Embryonic facial prominence (tissue), 1 donor: ENCODE results near the gene DEPDC1B.
"Not testable (repeated sequence)": the region's sequence is repeated elsewhere in the genome, so short reads cannot be mapped to it uniquely, and the experiment has no call there.

Experiments used
- DNase-seq: peaks from one replicate; pipeline ENCODE4 v3.0.0-alpha.2; 2016; ENCODE audit errors: extremely low spot score

Gene DEPDC1B

GRCh38 chr5:60640901-60641300 lies 59.1 kb downstream of the DEPDC1B start:
- no peak for DNase-seq

- DNase-seq = no peak
These were observed 60.4 kb downstream of the DEPDC1B start for GRCh38 chr5:60639544-60639943.

GRCh38 chr5:60638300-60638699 lies 61.7 kb downstream of the DEPDC1B start:
- no peak for DNase-seq

GRCh38 chr5:60636644-60637043 lies 63.3 kb downstream of the DEPDC1B start:
- DNase-seq = no peak

DNA sequence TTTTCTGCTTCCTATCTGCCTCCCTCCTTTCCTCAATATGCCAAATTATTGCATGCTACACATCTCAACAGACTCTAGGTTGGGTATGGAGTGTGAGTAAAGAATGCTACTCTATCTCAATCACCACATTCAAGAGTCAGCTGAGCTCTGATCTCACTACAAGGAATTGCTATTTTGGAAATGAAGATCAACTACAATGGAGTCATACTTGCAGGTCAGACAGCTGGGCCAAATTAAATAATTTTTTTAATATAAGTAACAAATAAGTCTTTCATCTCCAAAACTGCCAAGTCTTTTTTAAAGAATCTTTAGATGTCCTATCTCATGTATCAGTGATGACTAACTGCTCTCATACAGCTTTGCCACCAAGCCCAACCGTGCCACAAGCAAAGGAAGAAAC lies 64.0 kb downstream of the DEPDC1B start:
- no peak for DNase-seq

DNA sequence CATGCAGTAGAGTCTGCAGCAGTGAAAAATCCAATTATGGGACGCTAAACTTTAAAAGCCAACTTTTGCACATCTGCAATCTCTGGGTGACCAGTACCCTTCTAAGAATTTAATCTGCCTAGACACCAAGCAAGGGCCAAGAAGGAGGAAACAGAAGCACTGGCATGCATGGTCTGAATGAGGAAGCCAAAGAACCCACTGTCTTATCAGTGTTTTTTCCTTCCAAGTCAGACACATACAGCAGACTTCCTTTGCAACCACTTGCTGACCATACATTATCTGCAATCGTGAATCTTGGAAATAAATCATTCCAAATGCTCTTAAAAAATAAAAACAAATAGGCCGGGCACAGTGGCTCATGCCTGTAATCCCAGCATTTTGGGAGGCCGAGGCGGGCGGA lies 65.9 kb downstream of the DEPDC1B start:
- DNase-seq = no peak

- no peak for DNase-seq
These were observed 66.6 kb downstream of the DEPDC1B start for GRCh38 chr5:60633341-60633740.

GRCh38 chr5:60632153-60632552 lies 67.8 kb downstream of the DEPDC1B start:
- no peak for DNase-seq

- no peak for DNase-seq
These were observed 69.1 kb downstream of the DEPDC1B start for GRCh38 chr5:60630836-60631235.

DNA sequence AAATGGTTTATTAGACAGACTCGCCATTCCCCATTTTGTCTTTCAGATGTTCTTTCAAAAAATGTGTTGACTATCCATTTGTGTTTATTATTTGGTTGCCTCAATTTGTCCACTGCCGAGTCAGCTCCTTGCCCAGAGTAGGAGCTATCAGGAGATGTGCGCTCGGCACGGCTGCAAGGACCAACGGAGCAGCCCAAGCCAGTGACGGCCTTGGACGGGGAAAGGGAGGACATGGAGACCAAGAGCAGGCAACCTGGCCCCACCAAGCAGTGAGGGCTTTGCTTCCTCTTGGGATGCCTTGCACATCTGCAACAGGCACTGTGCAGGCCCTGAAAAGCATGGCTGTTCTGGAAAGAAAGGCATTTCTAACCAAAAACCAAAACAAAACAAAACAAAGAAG lies 69.8 kb downstream of the DEPDC1B start:
- no peak for DNase-seq

DNA sequence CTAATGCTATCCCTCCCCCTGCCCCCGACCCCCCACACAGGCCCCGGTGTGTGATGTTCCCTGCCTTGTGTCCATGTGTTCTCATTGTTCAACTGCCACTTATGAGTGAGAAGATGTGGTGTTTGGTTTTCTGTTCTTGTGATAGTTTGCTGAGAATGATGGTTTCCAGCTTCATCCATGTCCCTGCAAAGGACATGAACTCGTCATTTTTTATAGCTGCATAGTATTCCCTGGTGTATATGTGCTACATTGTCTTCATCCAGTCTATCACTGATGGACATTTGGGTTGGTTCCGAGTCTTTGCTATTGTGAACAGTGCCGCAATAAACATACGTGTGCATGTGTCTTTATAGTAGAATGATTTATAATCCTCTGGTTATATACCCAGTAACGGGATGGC lies 75.1 kb downstream of the DEPDC1B start:
- not testable (repeated sequence) for DNase-seq

DNA sequence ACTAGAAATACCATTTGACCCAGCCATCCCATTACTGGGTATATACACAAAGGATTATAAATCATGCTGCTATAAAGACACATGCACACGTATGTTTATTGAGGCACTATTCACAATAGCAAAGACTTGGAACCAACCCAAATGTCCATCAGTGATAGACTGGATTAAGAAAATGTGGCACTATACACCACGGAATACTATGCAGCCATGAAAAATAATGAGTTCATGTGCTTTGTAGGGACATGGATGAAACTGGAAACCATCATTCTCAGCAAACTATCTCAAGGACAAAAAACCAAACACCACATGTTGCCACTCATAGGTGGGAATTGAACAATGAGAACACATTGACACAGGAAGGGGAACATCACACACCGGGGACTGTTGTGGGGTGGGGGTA lies 79.2 kb downstream of the DEPDC1B start:
- DNase-seq = not testable (repeated sequence)

- DNase-seq = no peak
These were observed 86.1 kb downstream of the DEPDC1B start for GRCh38 chr5:60613826-60614225.

- DNase-seq = no peak
These were observed 88.7 kb downstream of the DEPDC1B start for GRCh38 chr5:60611099-60611740.

DNA sequence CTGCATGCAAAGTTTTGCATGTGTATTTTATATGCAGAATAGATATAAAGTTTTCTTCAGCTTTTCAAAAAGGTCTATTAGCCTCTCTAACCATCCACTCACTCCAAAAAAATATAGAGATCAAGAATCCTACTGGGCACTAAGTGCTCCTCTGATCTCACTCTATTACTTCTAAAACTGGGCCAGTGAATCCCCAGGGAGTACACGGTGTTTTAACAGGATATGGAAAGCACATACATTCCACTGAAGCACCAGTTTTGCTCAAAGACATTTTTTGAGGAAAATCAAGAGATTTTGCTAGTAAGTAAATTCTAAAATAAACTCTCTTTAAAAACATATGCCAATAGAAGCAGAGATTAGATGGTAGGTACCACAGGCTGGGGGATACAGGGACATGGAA lies 95.2 kb downstream of the DEPDC1B start:
- DNase-seq = no peak

GRCh38 chr5:60598424-60598823 lies 101.5 kb downstream of the DEPDC1B start:
- DNase-seq = no peak

- no peak for DNase-seq
These were observed 102.2 kb downstream of the DEPDC1B start for GRCh38 chr5:60597572-60598320.

DNA sequence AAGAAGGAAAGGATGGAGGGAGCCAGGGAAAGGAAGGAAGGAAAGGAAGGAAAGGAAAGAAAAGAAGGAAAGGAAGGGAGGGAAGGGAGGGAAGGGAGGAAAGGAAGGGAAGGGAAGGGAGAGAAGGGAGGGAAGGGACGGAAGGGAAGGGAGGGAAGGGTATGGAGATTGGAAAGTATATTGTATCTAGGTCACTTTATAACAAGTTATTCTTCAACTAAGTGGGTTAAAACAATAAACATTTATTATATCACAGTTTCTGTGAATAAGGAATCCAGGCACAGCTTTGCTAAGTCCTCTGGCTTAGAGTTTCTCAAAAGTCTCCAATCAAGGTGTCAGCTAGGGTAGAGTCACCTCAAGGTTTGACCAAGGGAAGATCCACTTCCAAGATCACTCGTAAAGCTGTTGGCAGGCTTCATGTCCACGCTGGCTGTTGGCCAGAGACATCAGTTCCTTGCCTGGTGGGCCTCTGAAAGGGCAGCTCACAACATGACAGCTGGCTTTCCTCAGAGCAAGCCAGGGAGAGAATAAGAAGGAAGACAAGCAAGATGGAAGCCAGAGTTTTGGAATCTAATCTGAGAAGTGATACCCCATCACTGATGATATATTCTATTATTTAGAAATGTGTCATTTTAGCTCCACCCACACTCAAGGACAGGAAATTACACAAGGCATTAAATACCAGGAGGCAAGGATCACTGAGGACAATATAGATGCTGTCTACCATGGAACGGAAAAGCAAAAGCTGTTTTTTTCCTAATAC lies 105.1 kb downstream of the DEPDC1B start:
- DNase-seq = no peak

DNA sequence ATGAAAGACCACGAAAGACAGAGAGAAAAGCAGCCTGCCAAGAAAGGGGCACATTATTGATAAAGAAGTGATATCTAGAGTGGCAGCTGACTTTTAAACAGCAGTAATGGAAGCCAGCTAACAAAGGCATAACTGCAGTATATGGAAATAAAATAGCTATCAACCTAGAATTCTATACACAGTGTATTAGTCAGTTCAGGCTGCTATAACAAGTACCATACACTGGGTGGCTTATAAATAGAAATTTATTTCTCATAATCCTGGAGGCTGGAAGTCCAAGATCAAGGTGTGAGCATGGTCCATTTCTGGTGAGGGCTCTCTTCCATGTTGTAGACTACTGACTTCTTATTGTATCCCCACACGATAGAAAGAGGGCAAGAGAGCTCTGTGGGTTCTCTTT lies 109.8 kb downstream of the DEPDC1B start:
- no peak for DNase-seq

- DNase-seq = not testable (repeated sequence)
These were observed 112.7 kb downstream of the DEPDC1B start for GRCh38 chr5:60587312-60587711.

DNA sequence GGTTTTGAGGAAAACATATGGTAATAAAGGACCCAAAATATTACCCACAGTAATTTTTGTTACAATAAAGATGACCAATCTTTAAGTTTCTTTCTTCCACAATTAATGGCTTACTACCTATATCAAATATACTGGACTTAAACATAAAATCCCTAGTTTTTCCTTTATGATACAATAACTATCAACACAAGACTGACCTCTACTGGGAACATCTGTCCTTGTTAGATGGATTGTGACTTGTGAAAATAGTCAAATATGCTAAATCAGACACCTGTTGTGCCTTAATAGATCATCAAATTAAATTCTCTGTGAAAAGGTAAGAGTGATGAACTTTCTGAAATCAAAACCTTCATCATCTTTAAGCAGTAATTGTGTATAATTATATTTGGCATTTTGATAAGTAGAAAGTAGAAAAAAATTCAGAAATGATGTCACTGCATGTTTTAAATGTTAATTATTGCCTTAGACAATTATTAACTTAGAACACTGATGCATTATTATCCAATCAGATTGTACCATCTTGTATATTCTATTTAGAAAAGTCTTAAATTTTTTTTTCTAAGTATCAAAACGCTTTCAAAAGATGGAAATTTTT lies 113.6 kb downstream of the DEPDC1B start:
- no peak for DNase-seq

- DNase-seq = no peak
These were observed 114.3 kb downstream of the DEPDC1B start for GRCh38 chr5:60585618-60586017.
